Measurements from ENCODE around the gene C2orf72.
"Not testable (repeated sequence)": the region's sequence is repeated elsewhere in the genome, so short reads cannot be mapped to it uniquely, and the experiment has no call there.

C2orf72 gene

GRCh38 chr2:231015478-231015877 lies 21.8 kb upstream of the C2orf72 start:
- DNase-seq: no peak

DNA sequence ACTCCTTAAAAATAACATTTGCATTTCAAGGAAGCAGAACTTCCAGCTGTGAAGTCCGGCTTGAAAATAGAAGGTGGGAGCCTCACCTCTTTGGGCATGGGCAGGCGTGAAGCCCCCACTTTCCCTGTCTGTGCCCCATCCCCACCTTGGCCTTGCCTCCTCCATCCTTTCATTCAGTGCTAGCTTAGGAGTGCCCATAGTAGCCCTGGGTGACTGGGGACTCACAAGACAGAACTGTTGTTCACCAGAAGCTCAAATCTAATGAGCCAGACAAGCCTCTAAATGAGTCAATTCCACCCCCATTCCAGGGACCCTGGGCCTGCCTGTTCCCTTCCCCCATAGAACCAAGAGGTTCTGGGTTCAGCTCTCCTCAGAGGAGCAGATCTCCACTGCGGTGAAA lies 21.4 kb upstream of the C2orf72 start:
- DNase-seq: no peak

DNA sequence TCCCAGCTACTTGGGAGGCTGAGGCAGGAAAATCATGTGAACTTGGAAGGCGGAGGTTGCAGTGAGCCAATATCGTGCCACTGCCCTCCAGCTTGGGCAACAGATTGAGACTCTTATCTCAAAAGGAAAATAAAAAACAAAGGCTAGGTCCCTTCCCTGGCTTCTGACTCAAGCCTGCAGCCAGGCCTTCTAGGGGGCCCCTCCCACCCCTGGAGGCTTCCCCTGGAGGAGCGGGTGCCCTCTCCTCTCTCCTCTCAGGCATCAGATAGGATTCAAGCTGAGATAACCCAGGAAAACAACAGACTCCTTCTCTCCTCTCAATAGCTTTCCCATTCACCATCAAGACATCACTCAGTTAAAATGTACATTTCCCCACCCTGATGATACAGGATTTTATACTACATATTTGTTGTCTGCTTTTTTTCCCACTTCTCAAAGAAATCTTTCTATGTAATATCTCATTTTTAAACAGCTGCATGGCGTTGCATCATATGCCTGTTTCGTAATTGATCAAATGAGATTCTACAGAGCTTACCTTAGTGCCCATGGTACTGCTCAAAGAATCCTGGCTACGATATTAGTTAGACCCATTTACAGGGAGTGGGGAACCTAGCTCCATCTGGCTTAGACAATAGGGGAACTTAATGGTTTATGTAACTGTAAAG lies 20.6 kb upstream of the C2orf72 start:
- no peak for DNase-seq

DNA sequence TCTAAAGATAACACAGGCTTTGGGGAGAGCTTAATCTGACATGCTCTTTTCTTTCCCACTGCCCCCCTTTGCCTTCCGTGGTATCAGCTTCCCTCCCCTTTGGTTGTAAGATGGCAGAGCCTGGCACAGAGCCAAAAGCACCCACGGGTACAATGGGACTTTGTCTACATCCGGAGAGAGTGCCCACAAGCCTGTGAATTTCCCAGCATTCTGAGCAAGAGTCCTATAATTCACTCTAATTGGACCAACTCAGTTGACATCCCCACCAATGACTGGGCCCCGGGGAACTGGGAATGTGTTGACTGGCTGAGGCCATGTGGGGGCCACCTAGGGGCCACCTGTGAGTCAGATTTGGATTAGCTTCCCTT lies 20.1 kb upstream of the C2orf72 start:
- DNase-seq: no peak

- DNase-seq: no peak
Measured at GRCh38 chr2:231018184-231018583, 19.1 kb upstream of the C2orf72 start.

GRCh38 chr2:231025059-231025458 lies 12.3 kb upstream of the C2orf72 start:
- DNase-seq: not testable (repeated sequence)

- DNase-seq: no peak
Measured at GRCh38 chr2:231028889-231029288, 8.4 kb upstream of the C2orf72 start.

DNA sequence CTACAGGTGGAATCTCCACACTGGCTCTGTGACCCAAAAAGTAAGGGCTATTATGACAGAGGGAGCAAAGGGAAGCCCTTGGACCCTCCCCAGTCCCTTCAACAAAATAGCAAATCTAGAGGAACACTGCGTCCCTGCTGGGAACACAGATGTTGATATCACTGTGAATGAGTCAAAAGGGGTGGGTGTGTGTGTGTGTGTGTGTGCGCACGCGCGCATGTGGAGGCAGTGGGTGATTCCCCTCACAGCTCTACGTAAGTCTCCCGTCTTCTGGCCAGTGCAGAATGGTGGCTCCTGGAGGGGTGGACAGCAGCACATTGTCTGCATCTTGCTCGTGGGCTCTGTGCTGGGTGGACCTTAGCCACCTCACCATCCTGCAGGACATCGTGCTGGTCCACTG lies 7.8 kb upstream of the C2orf72 start:
- DNase-seq: no peak

GRCh38 chr2:231030725-231031124 lies 6.6 kb upstream of the C2orf72 start:
- no peak for DNase-seq

GRCh38 chr2:231032575-231033140 lies 4.7 kb upstream of the C2orf72 start:
- no peak for DNase-seq

DNA sequence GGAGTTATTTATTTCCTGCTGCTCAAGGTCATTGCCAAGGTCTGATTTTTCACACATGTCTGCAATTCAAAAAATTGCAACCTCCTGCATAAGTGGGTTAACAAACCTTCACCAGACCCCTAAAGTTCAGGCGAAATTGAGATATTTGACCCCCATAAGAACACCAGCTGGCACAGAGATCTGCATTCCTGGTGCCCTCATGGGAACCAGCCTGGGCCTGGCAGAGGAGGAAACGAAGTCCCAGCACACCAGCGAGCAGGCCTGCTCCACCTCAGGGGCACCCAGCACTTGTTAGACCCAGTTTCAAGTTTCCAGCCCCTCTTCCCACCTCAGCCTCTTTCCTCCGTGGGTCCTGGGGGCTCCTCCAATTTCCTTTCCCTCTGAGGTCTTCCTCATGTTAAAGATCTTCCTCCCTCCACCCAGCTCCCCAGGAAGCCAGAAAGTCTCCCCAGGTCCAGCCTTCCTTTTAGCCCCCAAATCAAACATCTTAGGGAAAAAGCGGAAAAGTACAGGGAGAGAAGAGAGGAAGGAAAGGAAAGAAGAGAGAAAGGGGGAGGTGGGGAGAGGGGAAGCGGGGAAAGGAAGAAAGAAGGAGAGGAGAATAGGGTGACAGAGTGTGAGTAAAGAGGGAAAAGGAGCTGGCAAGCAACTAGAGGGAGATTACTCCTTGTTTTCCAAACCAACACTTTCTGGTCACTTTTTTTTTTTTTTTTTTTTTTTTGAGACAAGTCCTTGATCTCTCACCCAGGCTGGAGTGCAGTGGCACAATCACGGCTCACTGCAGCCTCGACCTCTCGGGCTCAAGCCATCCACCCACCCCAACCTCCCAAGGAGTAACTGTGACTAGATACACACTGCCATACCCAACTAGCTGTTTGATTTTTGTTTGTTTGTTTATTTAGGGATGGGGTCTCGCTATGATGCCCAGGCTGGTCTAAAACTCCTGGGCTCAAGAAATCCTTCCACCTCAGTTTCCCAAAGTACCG lies 3.9 kb upstream of the C2orf72 start:
- DNase-seq: no peak

GRCh38 chr2:231034291-231034882 lies 2.9 kb upstream of the C2orf72 start:
- DNase-seq: no peak

GRCh38 chr2:231036131-231036530 lies 1.2 kb upstream of the C2orf72 start:
- DNase-seq: no peak

GRCh38 chr2:231036578-231037106 lies 681 bp upstream of the C2orf72 start:
- DNase-seq: no peak

DNA sequence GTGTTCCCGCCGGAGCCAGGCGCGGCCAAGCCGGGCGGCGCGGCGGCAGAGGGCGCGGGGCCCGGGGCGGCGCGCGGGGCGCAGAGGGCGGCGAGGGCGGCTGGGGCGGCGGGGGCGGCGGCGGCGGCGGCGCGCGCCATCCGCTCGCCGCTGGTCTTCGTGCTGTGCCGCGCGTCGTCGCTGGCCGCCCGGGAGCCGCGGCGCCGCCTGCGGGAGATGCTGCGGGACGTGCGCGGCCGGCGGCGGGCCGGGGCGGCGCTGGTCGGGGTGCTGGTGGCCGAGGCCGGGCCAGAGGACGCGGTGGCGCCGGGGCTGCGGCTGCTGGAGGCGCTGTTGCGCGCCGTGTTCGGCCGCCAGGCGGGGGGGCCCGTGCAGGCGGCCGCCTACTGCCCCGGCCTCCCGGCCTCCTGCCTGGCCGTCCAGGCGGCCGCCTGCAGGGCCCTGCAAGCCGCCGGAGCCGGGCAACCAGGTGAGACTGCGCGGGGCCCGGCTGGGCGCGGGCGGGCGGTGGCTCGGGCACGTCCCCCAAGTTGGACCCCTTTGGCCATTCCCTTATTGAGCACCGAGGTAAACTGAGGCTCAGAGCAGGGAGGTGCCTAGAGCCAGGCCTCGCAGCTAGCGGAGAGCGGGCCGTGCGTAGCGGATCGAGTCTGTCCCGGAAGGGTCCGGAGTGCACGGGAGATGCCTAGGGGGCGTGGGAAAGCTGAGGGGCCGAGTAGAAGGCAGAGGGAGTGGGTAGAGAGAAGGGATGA lies 584 bp downstream of the C2orf72 start:
- DNase-seq: no peak

DNA sequence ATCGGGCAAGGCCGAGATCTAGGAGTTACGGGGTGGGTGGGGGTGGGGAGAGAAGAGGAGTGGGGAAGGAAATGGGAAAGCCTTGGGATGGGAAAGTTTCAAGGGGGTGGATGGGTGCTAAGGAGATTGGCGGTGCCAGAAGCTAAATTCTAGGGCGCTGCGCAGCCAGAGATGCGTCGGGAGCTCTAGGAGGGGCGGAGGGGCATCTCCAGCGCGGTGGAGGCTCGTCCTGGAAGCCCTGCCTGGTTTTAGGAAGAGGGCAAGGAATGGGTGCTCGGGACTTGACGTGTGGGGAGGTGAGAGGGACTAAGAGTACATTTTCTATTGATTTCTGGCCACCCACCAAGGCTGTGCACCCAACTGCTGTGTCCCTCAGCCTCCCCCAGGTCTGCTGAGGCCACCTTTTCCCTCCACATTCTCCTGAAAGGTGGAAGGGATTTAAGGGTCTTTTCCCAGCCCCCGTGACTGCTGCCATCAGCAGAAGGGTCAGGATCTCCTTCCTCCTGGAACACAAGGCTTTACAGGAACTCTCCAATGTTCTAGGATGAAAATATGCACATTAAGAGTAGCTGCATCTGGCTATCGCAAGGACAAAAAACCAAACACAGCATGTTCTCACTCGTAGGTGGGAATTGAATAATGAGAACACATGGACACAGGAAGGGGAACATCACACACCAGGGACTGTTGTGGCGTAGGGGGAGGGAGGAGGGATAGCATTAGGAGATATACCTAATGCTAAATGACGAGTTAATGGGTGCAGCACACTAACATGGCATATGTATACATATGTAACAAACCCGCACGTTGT lies 1.4 kb downstream of the C2orf72 start:
- no peak for DNase-seq

DNA sequence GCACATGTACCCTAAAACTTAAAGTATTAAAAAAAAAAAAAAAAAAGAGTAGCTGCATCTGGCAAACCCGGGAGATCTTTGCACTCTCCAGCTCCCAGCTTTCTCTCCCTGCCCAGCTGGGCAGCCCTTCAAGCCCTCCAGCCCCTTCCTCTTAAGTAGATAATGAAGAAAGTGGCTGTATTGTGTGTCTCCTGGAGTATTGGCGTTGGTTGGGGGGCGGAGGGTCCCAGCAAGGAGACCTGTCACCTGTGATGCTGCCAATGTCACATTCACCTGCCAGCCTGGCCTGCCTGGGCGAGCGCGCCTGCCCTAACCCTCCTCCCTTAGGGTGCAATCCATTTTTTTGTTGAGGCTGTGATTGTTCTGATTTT lies 2.0 kb downstream of the C2orf72 start:
- no peak for DNase-seq

DNA sequence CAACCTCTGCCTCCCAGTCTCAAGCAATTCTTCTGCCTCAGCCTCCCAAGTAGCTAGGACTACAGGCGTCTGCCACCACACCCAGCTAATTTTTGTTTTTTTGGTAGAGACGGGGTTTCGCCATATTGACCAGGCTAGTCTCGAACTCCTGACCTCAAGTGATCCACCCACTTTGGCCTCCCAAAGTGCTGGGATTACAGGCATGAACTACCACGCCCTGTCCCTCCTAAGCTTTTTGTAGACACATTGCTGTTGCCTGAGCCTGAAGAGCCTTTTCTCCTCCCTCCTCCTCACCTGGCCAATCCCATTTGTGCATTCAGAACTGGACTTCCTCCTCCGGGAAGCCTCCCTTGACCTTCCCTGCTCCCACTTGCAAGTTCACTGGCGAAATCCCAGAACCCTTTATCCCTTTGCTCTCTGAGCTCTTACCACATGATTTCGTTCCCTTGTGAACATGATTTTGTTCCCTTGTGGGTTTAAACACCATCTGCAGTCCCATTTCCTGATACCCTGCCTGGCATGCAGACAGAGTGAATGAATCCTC lies 2.6 kb downstream of the C2orf72 start:
- no peak for DNase-seq

DNA sequence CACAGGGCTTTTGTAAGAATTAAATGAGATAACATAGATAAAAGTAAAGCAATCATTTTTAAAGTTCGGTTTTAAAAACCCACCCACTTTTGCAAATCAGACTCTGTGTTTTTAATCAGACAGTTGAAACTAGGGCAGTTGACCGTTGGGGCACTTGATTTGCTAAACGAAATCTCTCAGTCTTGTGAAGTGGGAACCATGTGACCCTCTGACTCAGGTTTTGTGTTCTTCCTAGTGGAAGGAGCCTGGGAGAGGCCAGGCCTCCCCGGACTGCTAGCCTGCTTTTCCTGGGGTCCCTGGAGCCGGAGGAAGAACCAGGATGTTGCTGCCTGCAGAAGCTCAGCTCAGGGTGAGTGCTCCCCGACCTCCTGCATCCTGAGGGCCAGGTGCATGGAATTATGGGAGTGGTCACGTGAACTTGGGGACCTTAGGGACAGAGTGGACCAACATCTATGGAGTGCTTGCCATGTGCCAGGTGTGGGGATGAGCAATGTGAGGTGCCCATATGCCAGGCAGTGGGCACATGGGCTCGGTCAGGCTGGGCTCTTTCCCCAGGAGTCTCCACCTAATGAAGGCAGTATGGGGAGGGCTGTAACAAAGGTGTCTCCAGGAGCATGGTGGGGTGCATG lies 3.9 kb downstream of the C2orf72 start:
- DNase-seq: no peak

DNA sequence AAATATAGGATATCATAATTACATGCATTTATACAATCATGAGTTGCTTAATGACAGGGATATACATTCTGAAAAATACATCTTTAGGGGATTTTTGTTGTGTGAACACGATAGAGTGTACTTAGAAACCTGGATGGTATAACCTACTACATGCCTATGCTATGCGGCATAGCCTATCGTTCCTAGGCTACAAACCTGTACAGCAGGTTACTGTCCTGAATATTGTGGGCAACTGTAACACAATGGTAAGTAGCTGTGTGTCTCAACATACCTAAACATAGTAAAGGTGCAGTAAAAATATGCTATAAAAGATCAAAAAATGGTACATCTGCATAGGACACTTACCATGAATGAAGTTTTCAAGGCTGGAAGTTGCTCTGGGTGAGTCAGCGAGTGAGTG lies 6.5 kb downstream of the C2orf72 start:
- no peak for DNase-seq

GRCh38 chr2:231046916-231047273 lies 9.6 kb downstream of the C2orf72 start:
- DNase-seq: no peak

Data from fibroblast of skin of abdomen (primary cell).